ENCODE measurements around the gene ETV5.

The ETV5 gene

DNA sequence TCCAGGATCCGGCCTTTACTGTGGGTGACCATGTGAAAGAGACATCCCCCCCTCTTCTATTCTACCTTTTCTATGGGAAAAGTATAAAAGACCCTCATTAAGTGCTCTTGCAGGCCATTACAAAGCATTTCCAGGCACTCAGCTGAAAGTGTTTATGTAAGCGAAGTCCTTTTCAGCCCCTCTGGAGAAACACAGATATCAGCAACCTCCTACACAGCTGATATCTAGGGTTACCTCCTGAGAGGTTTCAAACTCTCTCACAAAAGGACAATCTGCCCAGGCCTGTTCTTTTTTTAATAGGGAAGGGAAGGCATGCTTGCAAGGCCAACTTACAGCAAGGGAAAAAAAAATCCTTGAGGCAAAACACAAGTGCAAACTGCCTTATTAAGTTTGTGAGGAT lies 12.6 kb downstream of the ETV5 start:
- TF ChIP-seq, protein P1, sequence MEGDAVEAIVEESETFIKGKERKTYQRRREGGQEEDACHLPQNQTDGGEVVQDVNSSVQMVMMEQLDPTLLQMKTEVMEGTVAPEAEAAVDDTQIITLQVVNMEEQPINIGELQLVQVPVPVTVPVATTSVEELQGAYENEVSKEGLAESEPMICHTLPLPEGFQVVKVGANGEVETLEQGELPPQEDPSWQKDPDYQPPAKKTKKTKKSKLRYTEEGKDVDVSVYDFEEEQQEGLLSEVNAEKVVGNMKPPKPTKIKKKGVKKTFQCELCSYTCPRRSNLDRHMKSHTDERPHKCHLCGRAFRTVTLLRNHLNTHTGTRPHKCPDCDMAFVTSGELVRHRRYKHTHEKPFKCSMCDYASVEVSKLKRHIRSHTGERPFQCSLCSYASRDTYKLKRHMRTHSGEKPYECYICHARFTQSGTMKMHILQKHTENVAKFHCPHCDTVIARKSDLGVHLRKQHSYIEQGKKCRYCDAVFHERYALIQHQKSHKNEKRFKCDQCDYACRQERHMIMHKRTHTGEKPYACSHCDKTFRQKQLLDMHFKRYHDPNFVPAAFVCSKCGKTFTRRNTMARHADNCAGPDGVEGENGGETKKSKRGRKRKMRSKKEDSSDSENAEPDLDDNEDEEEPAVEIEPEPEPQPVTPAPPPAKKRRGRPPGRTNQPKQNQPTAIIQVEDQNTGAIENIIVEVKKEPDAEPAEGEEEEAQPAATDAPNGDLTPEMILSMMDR (conservative IDR thresholded peaks at IDR 0.05; ENCODE audit: low read length), result no peak
- DNase-seq (ENCODE audit: low read depth), result no peak

GRCh38 chr3:186095561-186096081 lies 13.3 kb downstream of the ETV5 start:
- no peak for DNase-seq (ENCODE audit: low read depth)
- no peak overlapping the region for H3K4me3 ChIP-seq (ENCODE audit: low read length)
- TF ChIP-seq, protein P1 (conservative IDR thresholded peaks at IDR 0.05; ENCODE audit: low read length), result no peak

More for the DNA sequence above, 12.6 kb downstream of the ETV5 start:
- H3K4me3 ChIP-seq (ENCODE audit: low read length), result no peak overlapping the region

- TF ChIP-seq, protein P1 (conservative IDR thresholded peaks at IDR 0.05; ENCODE audit: low read length), result no peak
- DNase-seq (ENCODE audit: low read depth), result no peak
- no peak overlapping the region for H3K4me3 ChIP-seq (ENCODE audit: low read length)
Observed at GRCh38 chr3:186094696-186095425, 14.0 kb downstream of the ETV5 start.

GRCh38 chr3:186094271-186094670 lies 14.6 kb downstream of the ETV5 start:
- TF ChIP-seq, protein P1 (conservative IDR thresholded peaks at IDR 0.05; ENCODE audit: low read length), result no peak
- DNase-seq (ENCODE audit: low read depth), result no peak
- no peak overlapping the region for H3K4me3 ChIP-seq (ENCODE audit: low read length)

- no peak for DNase-seq (ENCODE audit: low read depth)
- H3K4me3 ChIP-seq (ENCODE audit: low read length), result no peak overlapping the region
- TF ChIP-seq, protein P1 (conservative IDR thresholded peaks at IDR 0.05; ENCODE audit: low read length), result no peak
Observed at GRCh38 chr3:186093271-186093900, 15.5 kb downstream of the ETV5 start.

DNA sequence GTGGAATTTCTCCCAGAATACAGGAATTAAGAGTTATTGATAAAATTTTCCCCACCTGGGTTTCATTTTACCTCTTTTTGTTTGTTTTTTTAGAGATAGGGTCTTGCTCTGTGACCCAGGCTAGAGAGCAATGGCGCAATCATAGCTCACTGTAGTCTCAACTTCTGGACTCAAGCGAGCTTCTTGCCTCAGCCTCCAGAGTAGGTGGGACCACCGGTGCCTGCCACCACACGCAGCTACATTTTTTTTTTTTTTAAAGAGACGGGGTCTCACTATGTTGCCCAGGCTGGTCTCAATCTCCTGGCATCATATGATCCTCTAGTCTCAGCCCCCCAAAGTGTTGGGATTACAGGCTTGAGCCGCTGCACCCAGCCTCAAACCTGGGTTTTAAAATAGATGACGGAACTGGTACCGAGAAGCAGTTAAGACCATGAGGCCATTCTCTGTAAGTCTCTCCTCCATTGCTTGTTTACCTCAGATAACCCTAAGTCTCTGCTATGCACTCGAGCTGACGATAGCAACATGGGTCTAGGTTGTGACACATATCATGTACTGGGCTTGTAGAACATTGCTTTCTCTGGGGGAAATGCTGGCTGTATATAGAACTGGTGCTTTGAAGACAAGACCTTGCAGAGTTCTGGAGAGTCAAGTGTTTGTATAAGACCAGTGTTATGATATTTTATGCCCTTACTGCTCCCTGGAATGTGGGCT lies 16.4 kb downstream of the ETV5 start:
- TF ChIP-seq, protein P1 (conservative IDR thresholded peaks at IDR 0.05; ENCODE audit: low read length), result no peak
- H3K4me3 ChIP-seq (ENCODE audit: low read length), result no peak overlapping the region
- no peak for DNase-seq (ENCODE audit: low read depth)

Measured in AG10803 (cell line).